K562 (cell line): ENCODE measurements around the gene PPOX. TPM values are rescaled to one million over a fixed set of nuclear protein-coding genes. Genes with fewer than 3 reads are reported as not detected.

Source experiments
- BACH1 ChIP-seq: fragments of 200-800 bp; sonication (Bioruptor generic); IDR thresholded peaks from 2 replicates; pipeline ENCODE4 v1.6.1; 2016; ENCODE audit warnings: missing genetic modification characterization, missing compliant biosample characterization
- CBFB ChIP-seq: sonication (generic); formaldehyde crosslinking; IDR thresholded peaks from 2 replicates; pipeline ENCODE4 v1.4.0; 2020; ENCODE audit warnings: mild to moderate bottlenecking, missing genetic modification reagents
- CHD2 ChIP-seq: IDR thresholded peaks from 2 replicates; pipeline ENCODE4 v1.6.1; 2011; ENCODE audit warnings: low read depth, low read length
- DLX4 ChIP-seq: fragments of 250-450 bp; sonication (Bioruptor Pico); IDR thresholded peaks from 2 replicates; pipeline ENCODE4 v1.6.1; 2021; ENCODE audit warnings: mild to moderate bottlenecking
- ELK1 ChIP-seq: sonication (generic); formaldehyde crosslinking; IDR thresholded peaks from 2 replicates; pipeline ENCODE4 v1.8.1; 2022; ENCODE audit warnings: missing genetic modification reagents
- ETV5 ChIP-seq: sonication (generic); formaldehyde crosslinking; IDR thresholded peaks from 2 replicates; pipeline ENCODE4 v1.4.0; 2020; ENCODE audit warnings: low read depth, mild to moderate bottlenecking, missing genetic modification reagents
- HBP1 ChIP-seq: fragments of 450-650 bp; formaldehyde crosslinking; IDR thresholded peaks from 2 replicates; pipeline ENCODE4 v1.4.0; 2022; ENCODE audit warnings: missing genetic modification characterization
- JUNB ChIP-seq: fragments of 450-650 bp; formaldehyde crosslinking; conservative IDR thresholded peaks from 2 replicates; pipeline ENCODE4 v1.4.0; 2020; ENCODE audit warnings: mild to moderate bottlenecking
- KAT2B ChIP-seq: IDR thresholded peaks from one replicate; pipeline ENCODE4 v1.6.1; 2012; ENCODE audit warnings: low read depth, mild to moderate bottlenecking, control low read depth, inconsistent platforms, low read length, moderate library complexity
- LARP7 ChIP-seq: fragments of 450-650 bp; IDR thresholded peaks from 2 replicates; pipeline ENCODE4 v1.6.1; 2016
- NEUROD1 ChIP-seq: fragments of 150-350 bp; IDR thresholded peaks from 2 replicates; pipeline ENCODE4 v1.6.1; 2014; ENCODE audit warnings: borderline replicate concordance, low read length, low read depth; ENCODE audit not compliant: partially characterized antibody
- NR1H2 ChIP-seq: sonication (generic); formaldehyde crosslinking; IDR thresholded peaks from 2 replicates; pipeline ENCODE4 v1.4.0; 2020; ENCODE audit warnings: mild to moderate bottlenecking, missing genetic modification reagents
- PTTG1 ChIP-seq: fragments of 450-650 bp; IDR thresholded peaks from 2 replicates; pipeline ENCODE4 v1.6.1; 2016; ENCODE audit warnings: low read depth, mild to moderate bottlenecking, missing genetic modification characterization, missing compliant biosample characterization
- RHOXF2B ChIP-seq: fragments of 250-450 bp; sonication (Bioruptor Pico); conservative IDR thresholded peaks from 2 replicates; pipeline ENCODE4 v1.5.1; 2021
- SMAD1 ChIP-seq: fragments of 150-350 bp; IDR thresholded peaks from 2 replicates; pipeline ENCODE4 v1.6.1; 2014; ENCODE audit warnings: low read length, low read depth; ENCODE audit not compliant: partially characterized antibody
- TCF7L2 ChIP-seq: fragments of 150-350 bp; IDR thresholded peaks from 2 replicates; pipeline ENCODE4 v1.6.1; 2016; ENCODE audit warnings: low read depth, mild to moderate bottlenecking, low read length, moderate library complexity
- ZNF175 ChIP-seq: fragments of 200-800 bp; sonication (Bioruptor generic); IDR thresholded peaks from 2 replicates; pipeline ENCODE4 v1.6.1; 2016; ENCODE audit warnings: low read depth, mild to moderate bottlenecking, missing genetic modification characterization, missing compliant biosample characterization
- ZNF311 ChIP-seq: fragments of 250-450 bp; sonication (Bioruptor Pico); IDR thresholded peaks from 2 replicates; pipeline ENCODE4 v1.4.0; 2020; ENCODE audit warnings: mild to moderate bottlenecking, moderate library complexity
- ZNF764 ChIP-seq: fragments of 250-450 bp; sonication (Bioruptor Pico); IDR thresholded peaks from 2 replicates; pipeline ENCODE4 v1.4.0; 2020; ENCODE audit warnings: low read depth, mild to moderate bottlenecking, moderate library complexity
- polyA plus RNA-seq, 8 experiments: library from polyadenylated mRNA; depleted of rRNA in 4 of 8; stranded (reverse) in 5 of 8; unstranded in 3 of 8; fragments of >200 nt; fragmentation: Nextera tagmentation in 2 of 8; fragmentation: Illumina TruSeq in 1 of 8; extraction: Ambion mirVana in 2 of 8; extraction: Trizol in 1 of 8; gene quantifications; 2 replicates each; pipeline versions ENCODE4 v1.2.1 to v1.2.3, GENCODE V29; 2011 to 2014; ENCODE audit warnings: inconsistent platforms in 1 of 8, missing spikeins in 1 of 8
- total RNA-seq, 7 experiments: library from RNA; depleted of rRNA in 6 of 7; stranded (reverse); fragments of >200 nt in 6 of 7; fragmentation: Illumina TruSeq in 2 of 7; extraction: Trizol in 2 of 7; gene quantifications; 2 replicates each; pipeline versions ENCODE4 v1.2.1 to v1.2.3, GENCODE V29; 2011 to 2021; ENCODE audit warnings: low replicate concordance in 1 of 7
- TF ChIP-seq, protein P1 (sequence below): IDR thresholded peaks from 3 replicates; pipeline ENCODE4 v1.6.1; 2011; ENCODE audit warnings: borderline replicate concordance, mild to moderate bottlenecking; ENCODE audit not compliant: insufficient read length, insufficient read depth

Gene PPOX
- total and polyA plus RNA-seq, 9 of the 15 experiments (the other 6 are each of a cell fraction or from before 2014, with no cell fraction given) = 17.0 to 57.1 (median 38.9) TPM

- no peak for TF ChIP-seq HBP1 (CRISPR knock-in tag)
- peak; percentile 51 for TF ChIP-seq CHD2
- peak; percentile 47 for TF ChIP-seq NEUROD1
- peak; percentile 86; the same call in 1 of the 2 replicates for TF ChIP-seq BACH1
- TF ChIP-seq CBFB = no peak
- TF ChIP-seq KAT2B = no peak
- no peak for TF ChIP-seq ZNF311 (CRISPR knock-in tag)
- TF ChIP-seq ETV5 = peak; percentile 59
- TF ChIP-seq ZNF175 = no peak; the same call in none of the 2 replicates
- no peak for TF ChIP-seq DLX4
- TF ChIP-seq NR1H2 = no peak
- TF ChIP-seq, protein P1, sequence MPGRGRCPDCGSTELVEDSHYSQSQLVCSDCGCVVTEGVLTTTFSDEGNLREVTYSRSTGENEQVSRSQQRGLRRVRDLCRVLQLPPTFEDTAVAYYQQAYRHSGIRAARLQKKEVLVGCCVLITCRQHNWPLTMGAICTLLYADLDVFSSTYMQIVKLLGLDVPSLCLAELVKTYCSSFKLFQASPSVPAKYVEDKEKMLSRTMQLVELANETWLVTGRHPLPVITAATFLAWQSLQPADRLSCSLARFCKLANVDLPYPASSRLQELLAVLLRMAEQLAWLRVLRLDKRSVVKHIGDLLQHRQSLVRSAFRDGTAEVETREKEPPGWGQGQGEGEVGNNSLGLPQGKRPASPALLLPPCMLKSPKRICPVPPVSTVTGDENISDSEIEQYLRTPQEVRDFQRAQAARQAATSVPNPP = no peak
- TF ChIP-seq LARP7 = no peak
- no peak for TF ChIP-seq ZNF764 (CRISPR knock-in tag)
- no peak for TF ChIP-seq RHOXF2B (CRISPR knock-in tag)
- no peak for TF ChIP-seq ELK1 (CRISPR knock-in tag)
- TF ChIP-seq PTTG1 (tag) = no peak
- no peak for TF ChIP-seq JUNB (CRISPR knock-in tag)
- TF ChIP-seq SMAD1 = no peak
- TF ChIP-seq TCF7L2 = no peak
Observed at GRCh38 chr1:161132410-161133219, 33.6 kb upstream of the PPOX start, which contains the start of gene DEDD (continued).
